AG09319 (cell line): ENCODE results near the gene PDE4D.

Source experiments
- DNase-seq: peaks from one replicate; pipeline ENCODE4 v3.0.0-alpha.2; 2010; ENCODE audit warnings: low read depth; ENCODE audit errors: extremely low read depth
- CTCF ChIP-seq: IDR thresholded peaks from 2 replicates; pipeline ENCODE4 v1.5.1; 2011; ENCODE audit warnings: low read depth, mild to moderate bottlenecking, inconsistent platforms, low read length, moderate library complexity

PDE4D gene

GRCh38 chr5:59571067-59571466, 322.5 kb downstream of the PDE4D start:
- TF ChIP-seq CTCF, result no peak
- DNase-seq, result no peak

- no peak for TF ChIP-seq CTCF
Measured at GRCh38 chr5:59569608-59570334, 323.8 kb downstream of the PDE4D start.

GRCh38 chr5:59569158-59569557, 324.4 kb downstream of the PDE4D start:
- no peak for DNase-seq
- TF ChIP-seq CTCF, result no peak

More at GRCh38 chr5:59569608-59570334, 323.8 kb downstream of the PDE4D start:
- DNase-seq, result no peak

GRCh38 chr5:59568161-59568560, 325.4 kb downstream of the PDE4D start:
- DNase-seq, result no peak
- no peak for TF ChIP-seq CTCF

- DNase-seq, result no peak
- no peak for TF ChIP-seq CTCF
Measured at GRCh38 chr5:59565551-59565950, 328.0 kb downstream of the PDE4D start.

- DNase-seq, result no peak
- no peak for TF ChIP-seq CTCF
Measured at GRCh38 chr5:59564895-59565294, 328.6 kb downstream of the PDE4D start.

- no peak for TF ChIP-seq CTCF
- DNase-seq, result no peak
Measured at GRCh38 chr5:59562756-59563389, 330.7 kb downstream of the PDE4D start.
